GM12874 (cell line): ENCODE data around the gene BCL2A1.

ENCODE experiments used
- TF ChIP-seq, protein P1 (sequence below): IDR thresholded peaks from 2 replicates; pipeline ENCODE4 v1.5.1; 2011; ENCODE audit warnings: low read depth, mild to moderate bottlenecking, control low read depth, low read length, moderate library complexity; ENCODE audit not compliant: insufficient read depth

BCL2A1 gene

GRCh38 chr15:79957741-79958140 lies 13.3 kb downstream of the BCL2A1 start:
- TF ChIP-seq, protein P1, sequence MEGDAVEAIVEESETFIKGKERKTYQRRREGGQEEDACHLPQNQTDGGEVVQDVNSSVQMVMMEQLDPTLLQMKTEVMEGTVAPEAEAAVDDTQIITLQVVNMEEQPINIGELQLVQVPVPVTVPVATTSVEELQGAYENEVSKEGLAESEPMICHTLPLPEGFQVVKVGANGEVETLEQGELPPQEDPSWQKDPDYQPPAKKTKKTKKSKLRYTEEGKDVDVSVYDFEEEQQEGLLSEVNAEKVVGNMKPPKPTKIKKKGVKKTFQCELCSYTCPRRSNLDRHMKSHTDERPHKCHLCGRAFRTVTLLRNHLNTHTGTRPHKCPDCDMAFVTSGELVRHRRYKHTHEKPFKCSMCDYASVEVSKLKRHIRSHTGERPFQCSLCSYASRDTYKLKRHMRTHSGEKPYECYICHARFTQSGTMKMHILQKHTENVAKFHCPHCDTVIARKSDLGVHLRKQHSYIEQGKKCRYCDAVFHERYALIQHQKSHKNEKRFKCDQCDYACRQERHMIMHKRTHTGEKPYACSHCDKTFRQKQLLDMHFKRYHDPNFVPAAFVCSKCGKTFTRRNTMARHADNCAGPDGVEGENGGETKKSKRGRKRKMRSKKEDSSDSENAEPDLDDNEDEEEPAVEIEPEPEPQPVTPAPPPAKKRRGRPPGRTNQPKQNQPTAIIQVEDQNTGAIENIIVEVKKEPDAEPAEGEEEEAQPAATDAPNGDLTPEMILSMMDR = no peak

DNA sequence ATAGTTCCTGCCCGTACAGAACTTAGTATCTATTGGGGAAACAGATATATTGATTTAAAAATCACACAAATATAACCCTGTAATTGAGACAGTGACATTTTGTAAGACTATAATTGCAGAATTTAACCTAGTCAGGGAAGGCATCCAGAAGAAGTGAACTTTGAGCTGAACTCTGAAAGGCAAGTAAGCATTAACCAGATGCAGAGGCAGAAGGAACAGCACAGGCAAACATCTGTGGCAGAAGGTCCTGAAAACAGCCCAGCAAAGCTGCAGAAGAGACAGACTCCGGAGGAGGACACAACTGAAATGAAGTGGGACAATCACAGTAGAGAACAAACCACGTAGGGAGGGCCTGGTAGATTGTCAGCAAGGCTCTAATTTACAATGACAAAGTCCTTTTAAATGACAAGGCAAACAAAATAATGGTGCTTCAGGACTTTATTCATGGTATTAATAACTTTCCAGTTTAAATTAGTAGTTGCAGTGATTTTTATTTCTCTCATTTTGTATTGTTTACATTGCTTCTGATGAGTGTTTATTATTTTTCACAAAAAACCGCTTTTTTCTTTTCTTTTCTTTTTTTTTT lies 14.5 kb downstream of the BCL2A1 start:
- TF ChIP-seq, protein P1 = no peak

GRCh38 chr15:79954661-79955060 lies 16.3 kb downstream of the BCL2A1 start:
- TF ChIP-seq, protein P1 = no peak

DNA sequence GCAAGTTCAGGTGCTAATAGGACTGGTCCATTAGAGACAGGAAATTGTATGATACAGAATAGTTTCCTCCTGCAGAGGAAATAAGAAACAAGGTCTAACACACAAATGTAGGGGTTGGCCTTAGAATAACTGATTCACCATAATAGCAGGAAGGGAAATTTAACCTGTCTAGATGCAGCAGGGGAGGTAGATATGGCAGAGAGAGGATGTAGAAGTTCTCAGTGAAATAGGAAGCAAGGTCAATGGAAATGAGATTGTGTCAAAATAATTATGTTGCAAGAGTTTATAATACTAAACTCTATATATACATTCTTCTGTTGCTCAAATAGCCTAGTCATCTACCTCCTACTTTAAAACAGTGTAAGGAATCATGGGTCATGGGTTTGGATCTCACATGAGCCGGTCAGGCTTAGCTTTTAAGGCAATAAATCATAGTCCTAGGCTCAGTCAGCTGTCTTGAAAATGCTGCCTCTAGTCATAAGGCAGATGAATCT lies 17.0 kb downstream of the BCL2A1 start:
- TF ChIP-seq, protein P1 = no peak

- TF ChIP-seq, protein P1 = no peak
Observed at GRCh38 chr15:79952329-79952728, 18.7 kb downstream of the BCL2A1 start.

DNA sequence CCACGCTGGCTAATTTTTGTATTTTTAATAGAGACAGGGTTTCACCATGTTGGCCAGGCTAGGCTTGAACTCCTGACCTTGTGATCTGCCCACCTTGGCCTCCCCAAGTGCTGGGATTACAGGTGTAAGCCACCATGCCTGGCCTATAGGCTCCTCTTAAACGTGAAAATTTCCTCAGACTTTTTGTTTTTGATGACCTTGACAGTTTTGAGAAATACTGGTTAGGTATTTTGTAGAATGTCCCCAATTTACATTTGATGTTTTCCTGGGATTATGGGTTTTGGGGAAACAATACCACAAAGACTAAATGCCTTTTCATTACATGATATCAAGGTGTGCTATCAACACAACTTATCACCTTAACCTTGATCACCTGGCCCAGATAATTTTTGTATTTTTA lies 20.7 kb downstream of the BCL2A1 start:
- TF ChIP-seq, protein P1 = no peak

DNA sequence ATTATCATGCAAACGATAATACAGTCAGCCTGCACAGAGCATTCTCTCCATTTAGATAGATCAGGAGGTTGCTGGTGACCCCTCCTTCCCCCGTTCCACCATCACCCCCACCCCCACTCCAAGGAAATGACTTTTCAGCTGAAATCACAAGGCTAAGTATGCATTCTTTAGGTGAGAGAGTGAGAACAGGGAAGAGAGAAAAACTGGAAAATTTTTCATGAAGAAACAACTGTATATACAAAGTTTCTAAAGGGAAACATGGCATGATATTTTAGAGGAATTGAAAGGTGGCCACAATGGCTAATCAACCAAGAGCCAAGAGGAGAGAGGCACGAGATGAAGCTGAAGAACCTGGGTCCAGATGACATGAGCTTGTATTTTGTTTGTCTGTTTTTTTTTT lies 22.2 kb downstream of the BCL2A1 start:
- TF ChIP-seq, protein P1 = no peak
